Ishikawa (cell line): ENCODE results near the gene PGP.

Experiments
- CEBPB ChIP-seq: IDR thresholded peaks from 2 replicates; pipeline ENCODE4 v1.6.1; 2012
- RAD21 ChIP-seq: IDR thresholded peaks from 2 replicates; pipeline ENCODE4 v1.6.1; 2012; ENCODE audit warnings: low read depth
- REST ChIP-seq: IDR thresholded peaks from 2 replicates; pipeline ENCODE4 v1.6.1; 2012; ENCODE audit warnings: low read depth, mild to moderate bottlenecking
- ZBTB7A ChIP-seq: IDR thresholded peaks from 2 replicates; pipeline ENCODE4 v1.6.1; 2012; ENCODE audit warnings: low read depth

- TF ChIP-seq REST (no peak), RAD21 (no peak), CEBPB (no peak), ZBTB7A (no peak)
These were observed 43.8 kb downstream of the PGP start for GRCh38 chr16:2170587-2171435.
